Duodenal mucosa (tissue), 2 donors: ENCODE measurements around the gene KRT6B.

Experiments
- H3K27ac ChIP-seq: one replicate; pipeline ENCODE4 v1.7.0; 2013; ENCODE audit warnings: low read depth, low read length
- H3K27me3 ChIP-seq, 2 donors: one replicate each; pipeline ENCODE4 v1.7.0; 2013; ENCODE audit warnings: low read length in 2 of 2, control low read depth in 1 of 2; ENCODE audit not compliant: insufficient read depth in 2 of 2, control insufficient read depth in 1 of 2
- H3K36me3 ChIP-seq, 2 donors: one replicate each; pipeline ENCODE4 v1.7.0; 2013; ENCODE audit warnings: low read length in 2 of 2, control low read depth in 1 of 2; ENCODE audit not compliant: insufficient read depth in 2 of 2, control insufficient read depth in 1 of 2
- H3K4me1 ChIP-seq, 2 donors: one replicate each; pipeline ENCODE4 v1.7.0; 2013; ENCODE audit warnings: low read length in 2 of 2, control low read depth in 1 of 2; ENCODE audit not compliant: insufficient read depth in 2 of 2, control insufficient read depth in 1 of 2
- H3K4me3 ChIP-seq, 2 donors: one replicate each; pipeline ENCODE4 v1.7.0; 2013; ENCODE audit warnings: low read length in 2 of 2, low read depth in 1 of 2
- H3K9ac ChIP-seq, 2 donors: one replicate each; pipeline ENCODE4 v1.7.0; 2013; ENCODE audit warnings: low read length in 2 of 2, low read depth in 1 of 2
- H3K9me3 ChIP-seq, 2 donors: one replicate each; pipeline ENCODE4 v1.7.0; 2013; ENCODE audit warnings: low read length in 2 of 2, control low read depth in 1 of 2; ENCODE audit not compliant: control insufficient read depth in 1 of 2

KRT6B gene

GRCh38 chr12:52403561-52403960, 48.4 kb downstream of the KRT6B start:
- no peak overlapping the region for H3K9ac ChIP-seq
- H3K9me3 ChIP-seq = no peaks in the 10 kb centered on the region
- H3K27ac ChIP-seq = no peak overlapping the region
- peaks cover 0 to 3% of the 10 kb centered on the region in 2 donors for H3K27me3 ChIP-seq
- H3K4me3 ChIP-seq = no peak overlapping the region
- no peaks in the 10 kb centered on the region for H3K4me1 ChIP-seq
- H3K36me3 ChIP-seq = no peaks in the 10 kb centered on the region

GRCh38 chr12:52402873-52403540, 48.9 kb downstream of the KRT6B start:
- Histone ChIP-seq H3K27me3 (peaks cover 0 to 3% of the 10 kb centered on the region in 2 donors), H3K9me3 (no peaks in the 10 kb centered on the region), H3K27ac (no peak overlapping the region), H3K36me3 (no peaks in the 10 kb centered on the region), H3K4me1 (no peaks in the 10 kb centered on the region), H3K4me3 (no peak overlapping the region), H3K9ac (no peak overlapping the region)

DNA sequence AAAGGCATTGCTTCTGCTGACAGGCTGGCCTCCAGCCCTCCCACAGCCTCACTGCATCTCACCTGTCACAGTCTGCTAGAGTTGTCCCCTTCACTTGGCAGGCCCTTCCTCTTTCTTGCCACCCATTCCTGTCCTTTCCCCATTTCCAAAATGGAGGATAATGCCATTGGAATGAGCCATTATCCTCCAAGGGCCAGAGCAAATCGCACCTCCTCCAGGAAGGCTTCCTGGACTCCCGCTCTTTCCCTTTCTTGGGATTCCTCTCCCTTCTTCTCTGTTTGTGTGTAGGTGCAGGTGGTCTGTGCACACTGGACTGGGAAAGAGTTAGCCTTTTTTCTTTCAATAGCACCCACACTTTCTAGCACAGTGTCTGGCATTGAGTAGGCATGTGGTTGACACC, 49.6 kb downstream of the KRT6B start:
- Histone ChIP-seq H3K27me3 (peaks cover 0 to 3% of the 10 kb centered on the region in 2 donors), H3K9ac (no peak overlapping the region), H3K4me1 (no peaks in the 10 kb centered on the region), H3K27ac (no peak overlapping the region), H3K9me3 (no peaks in the 10 kb centered on the region), H3K36me3 (no peaks in the 10 kb centered on the region), H3K4me3 (no peak overlapping the region)

GRCh38 chr12:52401926-52402325, 50.0 kb downstream of the KRT6B start:
- Histone ChIP-seq H3K9me3 (no peaks in the 10 kb centered on the region), H3K9ac (no peak overlapping the region), H3K27ac (no peak overlapping the region), H3K4me3 (no peak overlapping the region), H3K27me3 (peaks cover 0 to 3% of the 10 kb centered on the region in 2 donors), H3K36me3 (no peaks in the 10 kb centered on the region), H3K4me1 (no peaks in the 10 kb centered on the region)

GRCh38 chr12:52401526-52401925, 50.4 kb downstream of the KRT6B start:
- Histone ChIP-seq H3K9ac (no peak overlapping the region), H3K27me3 (peaks cover 0 to 3% of the 10 kb centered on the region in 2 donors), H3K27ac (no peak overlapping the region), H3K36me3 (no peaks in the 10 kb centered on the region), H3K4me3 (no peak overlapping the region), H3K9me3 (no peaks in the 10 kb centered on the region), H3K4me1 (no peaks in the 10 kb centered on the region)

GRCh38 chr12:52400906-52401305, 51.0 kb downstream of the KRT6B start:
- H3K4me3 ChIP-seq = no peak overlapping the region
- no peak overlapping the region for H3K9ac ChIP-seq
- no peaks in the 10 kb centered on the region for H3K9me3 ChIP-seq

DNA sequence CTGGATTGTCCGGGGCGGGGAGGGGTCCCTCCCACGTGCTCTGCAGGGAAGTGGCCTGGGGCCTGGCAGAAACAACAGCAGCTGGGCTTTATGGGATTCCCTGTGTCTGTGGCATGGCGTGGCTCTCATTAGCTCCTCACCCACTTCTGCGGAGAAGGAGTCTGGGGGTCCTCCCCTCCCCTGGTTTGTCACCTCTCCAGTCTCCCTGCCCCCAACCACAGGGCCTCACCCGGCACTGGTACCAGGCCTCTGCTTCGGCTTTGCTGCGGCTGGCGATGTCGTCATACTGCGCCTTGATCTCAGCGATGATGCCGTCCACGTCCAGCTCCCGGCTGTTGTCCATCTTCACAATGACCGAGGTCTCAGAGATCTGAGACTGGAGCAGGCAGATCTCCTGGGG, 52.2 kb downstream of the KRT6B start:
- Histone ChIP-seq H3K4me3 (no peak overlapping the region), H3K9me3 (no peaks in the 10 kb centered on the region), H3K9ac (no peak overlapping the region), H3K36me3 (no peaks in the 10 kb centered on the region), H3K27me3 (peaks cover 0 to 3% of the 10 kb centered on the region in 2 donors), H3K4me1 (no peaks in the 10 kb centered on the region), H3K27ac (no peak overlapping the region)

More at GRCh38 chr12:52400906-52401305, 51.0 kb downstream of the KRT6B start:
- no peaks in the 10 kb centered on the region for H3K36me3 ChIP-seq
- no peak overlapping the region for H3K27ac ChIP-seq
- H3K4me1 ChIP-seq = no peaks in the 10 kb centered on the region
- peaks cover 0 to 3% of the 10 kb centered on the region in 2 donors for H3K27me3 ChIP-seq

GRCh38 chr12:52398176-52398575, 53.8 kb downstream of the KRT6B start:
- no peak overlapping the region for H3K4me3 ChIP-seq

GRCh38 chr12:52396656-52397055, 55.3 kb downstream of the KRT6B start:
- H3K4me3 ChIP-seq = no peak overlapping the region
- no peaks in the 10 kb centered on the region for H3K36me3 ChIP-seq
- H3K9me3 ChIP-seq = no peaks in the 10 kb centered on the region
- no peaks in the 10 kb centered on the region for H3K4me1 ChIP-seq
- H3K27ac ChIP-seq = no peak overlapping the region
- H3K9ac ChIP-seq = no peak overlapping the region
- no peaks in the 10 kb centered on the region for H3K27me3 ChIP-seq

More at GRCh38 chr12:52398176-52398575, 53.8 kb downstream of the KRT6B start:
- Histone ChIP-seq H3K27me3 (no peaks in the 10 kb centered on the region), H3K4me1 (no peaks in the 10 kb centered on the region), H3K27ac (no peak overlapping the region), H3K36me3 (no peaks in the 10 kb centered on the region), H3K9ac (no peak overlapping the region), H3K9me3 (no peaks in the 10 kb centered on the region)
